ENCODE data around the gene ARHGAP30. TPM values are rescaled to one million over a fixed set of nuclear protein-coding genes. Genes with fewer than 3 reads are reported as not detected.

Gene ARHGAP30
- polyA plus RNA-seq, 1 of the 3 experiments (the other 2 are of a cell fraction), result not detected

GRCh38 chr1:161054232-161054631 lies 15.5 kb downstream of the ARHGAP30 start:
- no peak overlapping the region for H3K9ac ChIP-seq
- no peaks in the 10 kb centered on the region for H3K27me3 ChIP-seq (ENCODE audit: insufficient read depth)
- H3K27ac ChIP-seq (ENCODE audit: low read depth in 2 of 2, low read length in 1 of 2), result no peak overlapping the region
- no peaks in the 10 kb centered on the region for H3K36me3 ChIP-seq (replicated peaks in 1 of 2; ENCODE audit: control insufficient read depth in 1 of 2, insufficient read depth in 2 of 2, low read length in 1 of 2)
- no peaks in the 10 kb centered on the region for H3K4me1 ChIP-seq (ENCODE audit: control insufficient read depth in 1 of 2, insufficient read depth in 2 of 2, low read depth in 1 of 2, low read length in 1 of 2)
- DNase-seq, result no peak
- H4K20me1 ChIP-seq (ENCODE audit: insufficient read depth), result no peaks in the 10 kb centered on the region
- ChIA-PET POLR2A (no interaction called here), CTCF (interaction anchor here (0.7 to 1.5 kb wide), 3 partner anchors 17 to 44 kb away, joined by 3 to 4 read pairs (median 3); partner anchors contain the start of gene KLHDC9)
- no peak overlapping the region for H2AFZ ChIP-seq (ENCODE audit: low read depth)
- 63% methylated on average over 3 of the region's 4 CpGs for WGBS (ENCODE audit: low lambda C conversion rate)
- H3K9me2 ChIP-seq, result no peaks in the 10 kb centered on the region
- H3K4me2 ChIP-seq, result no peak overlapping the region
- TF ChIP-seq IRF3 (IDR thresholded peaks at IDR 0.05; ENCODE audit: low read depth, low read length), result no peak
- no peak for TF ChIP-seq MAX (IDR thresholded peaks at IDR 0.05; ENCODE audit: low read depth)
- TF ChIP-seq GABPA (IDR thresholded peaks at IDR 0.05; ENCODE audit: low read depth), result no peak
- TF ChIP-seq RFX5 (IDR thresholded peaks at IDR 0.05; ENCODE audit: low read length), result no peak
- no peak for TF ChIP-seq NFIC (IDR thresholded peaks at IDR 0.05; ENCODE audit: borderline replicate concordance)
- no peak for TF ChIP-seq TEAD4 (IDR thresholded peaks at IDR 0.05; ENCODE audit: borderline replicate concordance, insufficient read depth)
- no peak for TF ChIP-seq RAD21 (IDR thresholded peaks at IDR 0.05; ENCODE audit: low read length)
- no peak for TF ChIP-seq PBX3 (IDR thresholded peaks at IDR 0.05)
- no peak for TF ChIP-seq EP300 (IDR thresholded peaks at IDR 0.05; ENCODE audit: borderline replicate concordance in 1 of 2, low read depth in 1 of 2, low read length in 1 of 2)
- no peak for TF ChIP-seq CTCF (IDR thresholded peaks at IDR 0.05)
- no peak for TF ChIP-seq JUND (IDR thresholded peaks at IDR 0.05)
- no peak for TF ChIP-seq MEF2A (IDR thresholded peaks at IDR 0.05; ENCODE audit: borderline replicate concordance, low read depth)
- TF ChIP-seq FOXM1 (IDR thresholded peaks at IDR 0.05; ENCODE audit: low read depth), result no peak
- no peak overlapping the region for H3K4me3 ChIP-seq (ENCODE audit: low read depth in 2 of 2, low read length in 1 of 2)
- H3F3A ChIP-seq (replicated peaks; ENCODE audit: insufficient read depth), result no peaks in the 10 kb centered on the region
- no peaks in the 10 kb centered on the region for H3K79me2 ChIP-seq (ENCODE audit: insufficient read depth)
- H3K9me3 ChIP-seq, result no peaks in the 10 kb centered on the region

- no peaks in the 10 kb centered on the region for H3K27me3 ChIP-seq (ENCODE audit: insufficient read depth)
- no peaks in the 10 kb centered on the region for H4K20me1 ChIP-seq (ENCODE audit: insufficient read depth)
- no peaks in the 10 kb centered on the region for H3K4me1 ChIP-seq (ENCODE audit: control insufficient read depth in 1 of 2, insufficient read depth in 2 of 2, low read depth in 1 of 2, low read length in 1 of 2)
- no peak overlapping the region for H3K4me3 ChIP-seq (ENCODE audit: low read depth in 2 of 2, low read length in 1 of 2)
- ChIA-PET CTCF (no interaction called here), POLR2A (no interaction called here)
- 63% methylated on average over 3 of the region's 3 CpGs for whole genome bisulfite sequencing (ENCODE audit: low lambda C conversion rate)
- H3F3A ChIP-seq (replicated peaks; ENCODE audit: insufficient read depth), result no peaks in the 10 kb centered on the region
- no peaks in the 10 kb centered on the region for H3K9me3 ChIP-seq
- H3K27ac ChIP-seq (ENCODE audit: low read depth in 2 of 2, low read length in 1 of 2), result no peak overlapping the region
- no peak for DNase-seq
- H3K9ac ChIP-seq, result no peak overlapping the region
- no peak overlapping the region for H3K4me2 ChIP-seq
- H3K79me2 ChIP-seq (ENCODE audit: insufficient read depth), result no peaks in the 10 kb centered on the region
- no peaks in the 10 kb centered on the region for H3K9me2 ChIP-seq
- H3K36me3 ChIP-seq (replicated peaks in 1 of 2; ENCODE audit: control insufficient read depth in 1 of 2, insufficient read depth in 2 of 2, low read length in 1 of 2), result no peaks in the 10 kb centered on the region
- no peak overlapping the region for H2AFZ ChIP-seq (ENCODE audit: low read depth)
- TF ChIP-seq SIN3A (IDR thresholded peaks at IDR 0.05; ENCODE audit: borderline replicate concordance, low read depth, low read length), result no peak
- no peak for TF ChIP-seq MXI1 (IDR thresholded peaks at IDR 0.05; ENCODE audit: low read depth, low read length)
- TF ChIP-seq TAF1 (IDR thresholded peaks at IDR 0.05; ENCODE audit: borderline replicate concordance, low read depth, low read length), result no peak
- no peak for TF ChIP-seq REST (IDR thresholded peaks at IDR 0.05; ENCODE audit: low read depth, low read length)
- TF ChIP-seq MAX (IDR thresholded peaks at IDR 0.05; ENCODE audit: low read depth), result no peak
- TF ChIP-seq FOXM1 (IDR thresholded peaks at IDR 0.05; ENCODE audit: low read depth), result no peak
- TF ChIP-seq IRF3 (IDR thresholded peaks at IDR 0.05; ENCODE audit: low read depth, low read length), result no peak
- no peak for TF ChIP-seq GATA2 (CRISPR knock-in tag; IDR thresholded peaks at IDR 0.05)
Measured at GRCh38 chr1:161052899-161053298, 16.8 kb downstream of the ARHGAP30 start.

All from SK-N-SH (cell line).